Activated CD4-positive, alpha-beta T cell treated with anti-CD3 and anti-CD28 coated beads for 36 hours (primary cell): ENCODE measurements around the gene RPL32. TPM values are rescaled to one million over a fixed set of nuclear protein-coding genes. Genes with fewer than 3 reads are reported as not detected.

ENCODE experiments used
- ATAC-seq: fragments of 200-7000 bp; cut with Tn5 transposase; one replicate; pipeline ENCODE4 v1.10.0; 2021; ENCODE audit warnings: mild to moderate bottlenecking, moderate library complexity
- CTCF ChIA-PET: fragments of 350-600 bp; sonication (Branson Sonifier 250); formaldehyde crosslinking; loops from one replicate; lab custom pipeline; 2021; ENCODE audit warnings: antibody characterized with exemption; lab: Charles Lee
- POLR2A ChIA-PET: fragments of 350-600 bp; sonication (Branson Sonifier 250); formaldehyde crosslinking; loops from one replicate; lab custom pipeline; 2021; ENCODE audit warnings: antibody characterized with exemption, inconsistent platforms; lab: Charles Lee
- DNase-seq: peaks from one replicate; pipeline ENCODE4 v3.0.0-alpha.2; 2020
- H3K27ac Mint-ChIP-seq: one replicate; pipeline ENCODE4 v1.8.0; 2021; ENCODE audit warnings: mixed read lengths
- H3K27me3 Mint-ChIP-seq: one replicate; pipeline ENCODE4 v1.8.0; 2021; ENCODE audit warnings: mixed read lengths
- H3K36me3 Mint-ChIP-seq: one replicate; pipeline ENCODE4 v1.8.0; 2021; ENCODE audit warnings: low read depth, mixed read lengths
- H3K4me1 Mint-ChIP-seq: one replicate; pipeline ENCODE4 v1.8.0; 2021; ENCODE audit warnings: mixed read lengths
- H3K4me3 Mint-ChIP-seq: one replicate; pipeline ENCODE4 v1.8.0; 2021; ENCODE audit warnings: mild to moderate bottlenecking, moderate library complexity, mixed read lengths
- H3K9me3 Mint-ChIP-seq: one replicate; pipeline ENCODE4 v1.8.0; 2021; ENCODE audit warnings: low read depth, mixed read lengths
- intact Hi-C, 2 experiments: fragments of 100-400 bp; cut with DNase I in 1 of 2; cut with micrococcal nuclease in 1 of 2; formaldehyde crosslinking; loops; one replicate each; pipeline versions ENCODE4 v1.14.2 to v1.15.1; 2022 to 2024; cut with DNase I, micrococcal nuclease
- total RNA-seq, 2 experiments: library from RNA; stranded (reverse); gene quantifications; one replicate each; pipeline ENCODE4 v1.2.3, GENCODE V29; 2021

RPL32 gene
- total RNA-seq, 2 experiments from 2014 or later, result 2,842 to 4,727 TPM

GRCh38 chr3:12817343-12817710 lies 24.0 kb downstream of the RPL32 start:
- Mint-ChIP-seq H3K9me3 (no peaks in the 10 kb centered on the region), H3K4me3 (no peak overlapping the region), H3K4me1 (no peaks in the 10 kb centered on the region), H3K36me3 (no peaks in the 10 kb centered on the region), H3K27ac (no peak overlapping the region), H3K27me3 (no peaks in the 10 kb centered on the region)
- DNase-seq (no peak), ATAC-seq (no peak)
- POLR2A ChIA-PET, result interaction anchor here (0.6 to 1.2 kb wide), 3 partner anchors 20 to 85 kb away, joined by 3 read pairs; no protein-coding TSS in a partner anchor
- intact Hi-C loops, result no loop called here
- CTCF ChIA-PET, result interaction anchor here (0.6 to 1.2 kb wide), 2 partner anchors 82 to 104 kb away, joined by 4 to 5 read pairs; no protein-coding TSS in a partner anchor

DNA sequence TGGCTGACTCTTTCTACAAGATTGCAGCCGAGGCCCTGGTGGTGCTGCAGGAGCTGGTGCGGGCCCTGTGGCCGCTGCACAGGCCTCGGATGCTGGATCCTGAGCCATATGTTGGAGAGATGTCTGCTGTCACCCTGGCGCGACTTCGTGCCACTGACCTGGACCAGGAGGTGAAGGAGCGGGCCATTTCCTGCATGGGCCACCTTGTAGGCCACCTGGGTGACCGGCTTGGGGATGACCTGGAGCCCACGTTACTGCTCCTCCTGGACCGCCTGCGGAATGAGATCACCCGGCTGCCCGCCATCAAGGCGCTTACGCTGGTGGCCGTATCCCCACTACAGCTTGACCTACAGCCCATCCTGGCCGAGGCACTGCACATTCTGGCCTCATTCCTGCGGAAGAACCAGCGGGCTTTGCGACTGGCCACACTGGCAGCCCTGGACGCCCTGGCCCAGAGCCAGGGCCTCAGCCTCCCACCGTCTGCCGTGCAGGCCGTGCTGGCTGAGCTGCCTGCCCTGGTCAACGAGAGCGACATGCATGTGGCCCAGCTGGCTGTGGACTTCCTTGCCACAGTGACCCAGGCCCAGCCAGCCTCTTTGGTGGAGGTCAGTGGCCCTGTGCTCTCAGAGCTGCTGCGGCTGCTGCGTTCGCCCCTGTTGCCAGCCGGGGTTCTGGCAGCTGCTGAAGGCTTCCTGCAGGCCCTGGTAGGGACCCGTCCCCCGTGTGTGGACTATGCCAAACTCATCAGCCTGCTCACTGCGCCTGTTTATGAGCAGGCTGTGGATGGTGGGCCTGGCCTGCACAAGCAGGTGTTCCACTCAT lies 24.6 kb downstream of the RPL32 start:
- ChIA-PET POLR2A (interaction anchor here (0.7 to 1.2 kb wide), 2 partner anchors 20 to 22 kb away, joined by 3 read pairs; no protein-coding TSS in a partner anchor), CTCF (interaction anchor here (0.5 to 0.7 kb wide), 2 partner anchors 75 to 1206 kb away, joined by 3 read pairs; no protein-coding TSS in a partner anchor)

GRCh38 chr3:12815719-12816118 lies 25.6 kb downstream of the RPL32 start:
- no peaks in the 10 kb centered on the region for H3K36me3 Mint-ChIP-seq
- no peak for ATAC-seq
- ChIA-PET POLR2A (no interaction called here), CTCF (interaction anchor here (0.7 kb wide), 1 partner anchor 1205 kb away, joined by 3 read pairs; no protein-coding TSS in a partner anchor)
- DNase-seq, result no peak
- no peaks in the 10 kb centered on the region for H3K9me3 Mint-ChIP-seq
- intact Hi-C loops, result no loop called here
- H3K27me3 Mint-ChIP-seq, result no peaks in the 10 kb centered on the region
- H3K27ac Mint-ChIP-seq, result no peak overlapping the region
- no peak overlapping the region for H3K4me3 Mint-ChIP-seq
- H3K4me1 Mint-ChIP-seq, result peaks cover 1% of the 10 kb centered on the region

More for the DNA sequence above, 24.6 kb downstream of the RPL32 start:
- no peaks in the 10 kb centered on the region for H3K36me3 Mint-ChIP-seq
- H3K4me3 Mint-ChIP-seq, result no peak overlapping the region
- ATAC-seq (no peak), DNase-seq (no peak)
- intact Hi-C loops, result no loop called here
- no peaks in the 10 kb centered on the region for H3K4me1 Mint-ChIP-seq
- no peaks in the 10 kb centered on the region for H3K27me3 Mint-ChIP-seq
- no peak overlapping the region for H3K27ac Mint-ChIP-seq
- no peaks in the 10 kb centered on the region for H3K9me3 Mint-ChIP-seq

DNA sequence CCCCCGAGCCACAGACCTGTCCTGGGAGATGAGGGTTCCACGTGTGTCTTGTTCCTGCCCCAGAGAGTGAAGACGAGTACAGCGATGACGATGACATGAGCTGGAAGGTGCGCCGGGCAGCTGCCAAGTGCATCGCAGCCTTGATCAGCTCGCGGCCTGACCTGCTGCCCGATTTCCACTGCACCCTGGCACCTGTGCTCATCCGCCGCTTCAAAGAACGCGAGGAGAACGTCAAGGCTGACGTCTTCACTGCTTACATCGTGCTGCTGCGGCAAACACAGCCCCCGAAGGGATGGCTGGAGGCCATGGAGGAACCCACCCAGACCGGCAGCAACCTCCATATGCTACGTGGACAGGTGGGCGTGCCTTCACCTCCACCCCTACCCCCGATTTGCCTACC lies 26.3 kb downstream of the RPL32 start:
- ATAC-seq, result no peak
- no peaks in the 10 kb centered on the region for H3K36me3 Mint-ChIP-seq
- no peaks in the 10 kb centered on the region for H3K9me3 Mint-ChIP-seq
- no peaks in the 10 kb centered on the region for H3K27me3 Mint-ChIP-seq
- DNase-seq, result no peak
- H3K27ac Mint-ChIP-seq, result no peak overlapping the region
- ChIA-PET CTCF (no interaction called here), POLR2A (no interaction called here)
- H3K4me3 Mint-ChIP-seq, result no peak overlapping the region
- H3K4me1 Mint-ChIP-seq, result peaks cover 5% of the 10 kb centered on the region
- intact Hi-C loops, result no loop called here

DNA sequence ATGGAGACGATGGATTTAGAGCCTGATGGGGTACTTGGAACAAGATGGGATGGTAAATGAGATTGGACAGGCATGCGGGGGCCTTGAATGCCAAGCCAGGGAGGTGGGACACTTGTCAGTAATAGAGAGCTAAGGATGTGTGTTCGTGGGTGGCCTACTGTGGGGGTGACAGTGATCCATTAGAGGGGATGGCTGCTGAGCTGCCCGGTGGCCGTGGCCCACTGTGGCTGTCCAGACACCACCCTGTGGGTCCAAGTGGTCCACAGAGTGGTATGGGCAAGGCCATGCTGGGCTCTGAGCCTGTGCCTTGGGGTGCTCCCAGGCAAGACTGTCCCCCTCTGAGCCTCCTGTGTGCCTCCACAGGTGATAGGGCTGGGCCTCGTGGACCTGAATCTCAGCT lies 27.4 kb downstream of the RPL32 start:
- H3K27me3 Mint-ChIP-seq, result no peaks in the 10 kb centered on the region
- intact Hi-C loops, result no loop called here
- H3K36me3 Mint-ChIP-seq, result no peaks in the 10 kb centered on the region
- ATAC-seq, result no peak
- ChIA-PET POLR2A (no interaction called here), CTCF (interaction anchor here (0.6 to 1.9 kb wide), 6 partner anchors 9 to 181 kb away, joined by 3 to 8 read pairs (median 3); partner anchors contain the start of gene RPL32)
- peaks cover 6% of the 10 kb centered on the region for H3K4me1 Mint-ChIP-seq
- no peaks in the 10 kb centered on the region for H3K9me3 Mint-ChIP-seq
- no peak overlapping the region for H3K27ac Mint-ChIP-seq
- no peak for DNase-seq
- H3K4me3 Mint-ChIP-seq, result no peak overlapping the region

- ATAC-seq (no peak), DNase-seq (no peak)
- Mint-ChIP-seq H3K36me3 (no peaks in the 10 kb centered on the region), H3K9me3 (no peaks in the 10 kb centered on the region), H3K27ac (no peak overlapping the region), H3K4me1 (peaks cover 6% of the 10 kb centered on the region), H3K4me3 (no peak overlapping the region), H3K27me3 (no peaks in the 10 kb centered on the region)
- ChIA-PET CTCF (interaction anchor here (0.7 to 1.9 kb wide), 3 partner anchors 10 to 132 kb away, joined by 3 to 8 read pairs (median 4); partner anchors contain the start of gene RPL32), POLR2A (interaction anchor here (0.6 kb wide), 1 partner anchor 55 kb away, joined by 3 read pairs; no protein-coding TSS in a partner anchor)
- intact Hi-C loops, result no loop called here
Measured at GRCh38 chr3:12812812-12813211, 28.6 kb downstream of the RPL32 start.

- ATAC-seq, result no peak
- no peak for DNase-seq
- intact Hi-C loops, result loop anchor here (1.0 kb wide), 7 partner anchors 15 to 254 kb away; partner anchors contain the start of genes RPL32 (in 2 of the 2), CAND2 (in 1 of the 2), MKRN2 (in 1 of the 2) and RAF1 (in 1 of the 2)
- Mint-ChIP-seq H3K36me3 (no peaks in the 10 kb centered on the region), H3K27me3 (no peaks in the 10 kb centered on the region), H3K9me3 (no peaks in the 10 kb centered on the region), H3K4me1 (peaks cover 6% of the 10 kb centered on the region), H3K4me3 (peak overlapping the region; percentile 50), H3K27ac (no peak overlapping the region)
- ChIA-PET CTCF (interaction anchor here (0.9 to 4.9 kb wide), 9 partner anchors 11 to 81 kb away, joined by 3 to 49 read pairs (median 5); partner anchors contain the start of genes CAND2 and RPL32), POLR2A (interaction anchor here (1.5 to 3.5 kb wide), 3 partner anchors 22 to 30 kb away, joined by 5 to 24 read pairs (median 9); partner anchors contain the start of gene RPL32)
Measured at GRCh38 chr3:12810961-12811360, 30.4 kb downstream of the RPL32 start.

DNA sequence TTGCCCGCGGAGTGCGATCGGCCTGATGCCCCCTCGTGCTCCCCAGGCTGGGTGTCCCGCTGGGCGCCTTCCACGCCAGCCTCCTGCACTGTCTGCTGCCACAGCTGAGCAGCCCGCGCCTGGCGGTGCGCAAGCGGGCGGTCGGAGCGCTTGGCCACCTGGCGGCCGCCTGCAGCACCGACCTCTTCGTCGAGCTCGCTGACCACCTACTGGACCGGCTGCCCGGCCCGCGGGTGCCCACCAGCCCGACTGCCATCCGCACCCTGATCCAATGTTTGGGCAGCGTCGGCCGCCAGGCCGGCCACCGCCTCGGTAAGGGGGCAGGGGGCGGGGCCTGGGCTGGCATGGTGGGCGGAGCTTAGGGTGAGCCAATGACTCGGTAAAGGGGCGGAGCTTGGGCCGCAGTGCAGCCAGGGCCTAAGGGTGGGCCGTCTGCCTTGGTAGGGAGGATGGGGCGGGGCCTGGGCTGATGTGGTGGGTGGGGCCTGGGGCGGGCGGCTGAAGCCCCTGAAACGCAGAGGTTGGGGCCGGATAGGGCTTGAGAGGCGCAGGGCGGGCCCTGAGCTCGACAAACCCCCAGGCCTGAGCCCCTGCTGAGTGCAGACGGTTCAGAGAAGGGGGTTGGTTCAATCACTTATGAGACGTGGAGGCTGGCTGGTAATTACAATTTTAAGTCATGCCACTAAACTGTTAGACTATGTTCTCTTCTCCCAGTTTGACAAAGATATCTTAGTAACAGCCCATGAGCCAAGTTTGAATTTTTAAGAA lies 31.2 kb downstream of the RPL32 start:
- Mint-ChIP-seq H3K9me3 (no peaks in the 10 kb centered on the region), H3K4me3 (peak overlapping the region; percentile 50), H3K36me3 (no peaks in the 10 kb centered on the region), H3K27me3 (no peaks in the 10 kb centered on the region), H3K27ac (no peak overlapping the region), H3K4me1 (peaks cover 6% of the 10 kb centered on the region)
- ATAC-seq (peak; percentile 100), DNase-seq (peak; percentile 96)
- ChIA-PET POLR2A (interaction anchor here (0.9 to 3.5 kb wide), 9 partner anchors 8 to 148 kb away, joined by 3 to 24 read pairs (median 4); partner anchors contain the start of gene RPL32), CTCF (interaction anchor here (0.6 to 4.9 kb wide), 26 partner anchors 8 to 256 kb away, joined by 3 to 49 read pairs (median 4); partner anchors contain the start of genes CAND2, RAF1 and RPL32)
- intact Hi-C loops, result loop anchor here (1.0 kb wide), 7 partner anchors 14 to 253 kb away; partner anchors contain the start of genes RPL32 (in 2 of the 2), CAND2 (in 1 of the 2), MKRN2 (in 1 of the 2) and RAF1 (in 1 of the 2)

DNA sequence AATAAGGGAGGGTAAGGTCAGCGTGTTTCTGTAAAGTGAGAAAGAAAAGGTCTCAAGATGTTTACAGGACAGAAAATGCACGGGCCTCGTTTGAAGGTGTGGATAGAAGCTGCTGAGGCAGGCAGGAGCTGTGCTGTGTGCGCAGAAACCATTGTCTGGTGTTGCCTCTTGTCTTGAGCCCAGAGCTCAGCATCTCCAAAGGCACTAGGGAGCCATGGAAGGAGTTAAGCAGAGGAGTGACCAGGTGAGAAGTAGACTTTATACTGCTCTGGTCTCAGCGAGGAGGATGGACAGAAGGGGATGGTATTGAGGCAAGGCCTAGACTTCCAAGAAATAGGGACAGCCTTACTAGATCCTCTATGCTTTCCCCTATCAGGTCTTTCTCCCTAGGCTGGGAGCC lies 31.9 kb downstream of the RPL32 start:
- no peaks in the 10 kb centered on the region for H3K27me3 Mint-ChIP-seq
- ChIA-PET CTCF (interaction anchor here (0.6 to 4.9 kb wide), 12 partner anchors 8 to 185 kb away, joined by 3 to 49 read pairs (median 5); partner anchors contain the start of genes CAND2 and RPL32), POLR2A (interaction anchor here (0.6 to 3.5 kb wide), 5 partner anchors 9 to 69 kb away, joined by 3 to 24 read pairs (median 4); no protein-coding TSS in a partner anchor)
- H3K4me1 Mint-ChIP-seq, result peaks cover 6% of the 10 kb centered on the region
- peak overlapping the region; percentile 30 for H3K4me3 Mint-ChIP-seq
- no peak for ATAC-seq
- H3K9me3 Mint-ChIP-seq, result no peaks in the 10 kb centered on the region
- no peak overlapping the region for H3K27ac Mint-ChIP-seq
- intact Hi-C loops, result no loop called here
- no peak for DNase-seq
- no peaks in the 10 kb centered on the region for H3K36me3 Mint-ChIP-seq

DNA sequence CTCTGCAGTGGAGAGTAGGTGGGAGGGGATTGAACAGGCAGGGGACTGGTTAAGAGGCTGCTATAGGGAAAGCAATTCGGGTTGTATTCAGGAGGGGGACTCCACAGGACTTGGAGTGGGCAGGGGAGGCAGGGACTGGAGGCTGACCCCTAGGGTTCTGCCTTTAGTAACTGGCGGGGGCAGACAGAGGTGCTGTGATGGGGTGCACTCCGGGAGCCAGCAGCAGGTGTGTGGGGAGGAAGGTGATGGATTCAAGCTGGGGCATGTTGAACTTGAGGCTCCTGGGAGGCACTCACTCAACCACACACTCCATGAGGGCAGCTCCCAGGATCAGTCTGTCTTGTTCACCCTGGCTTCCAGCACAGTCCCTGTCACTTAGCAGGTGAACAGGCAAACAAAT lies 32.4 kb downstream of the RPL32 start:
- CTCF ChIA-PET, result interaction anchor here (0.6 to 4.9 kb wide), 8 partner anchors 11 to 184 kb away, joined by 3 to 49 read pairs (median 6); partner anchors contain the start of genes CAND2 and RPL32

More for the DNA sequence above, 32.4 kb downstream of the RPL32 start:
- no peak overlapping the region for H3K27ac Mint-ChIP-seq
- no peaks in the 10 kb centered on the region for H3K27me3 Mint-ChIP-seq
- POLR2A ChIA-PET, result interaction anchor here (0.6 to 3.5 kb wide), 3 partner anchors 24 to 69 kb away, joined by 3 to 24 read pairs (median 3); partner anchors contain the start of gene RPL32
- no peaks in the 10 kb centered on the region for H3K36me3 Mint-ChIP-seq
- intact Hi-C loops, result no loop called here
- no peak for DNase-seq
- H3K4me1 Mint-ChIP-seq, result peaks cover 6% of the 10 kb centered on the region
- ATAC-seq, result no peak
- no peaks in the 10 kb centered on the region for H3K9me3 Mint-ChIP-seq
- H3K4me3 Mint-ChIP-seq, result peak overlapping the region; percentile 30
